ENCODE results near the gene ITPKB. TPM values are rescaled to one million over a fixed set of nuclear protein-coding genes. Genes with fewer than 3 reads are reported as not detected.

The ITPKB gene
- polyA plus RNA-seq, 1 experiment: 2.8 TPM

DNA sequence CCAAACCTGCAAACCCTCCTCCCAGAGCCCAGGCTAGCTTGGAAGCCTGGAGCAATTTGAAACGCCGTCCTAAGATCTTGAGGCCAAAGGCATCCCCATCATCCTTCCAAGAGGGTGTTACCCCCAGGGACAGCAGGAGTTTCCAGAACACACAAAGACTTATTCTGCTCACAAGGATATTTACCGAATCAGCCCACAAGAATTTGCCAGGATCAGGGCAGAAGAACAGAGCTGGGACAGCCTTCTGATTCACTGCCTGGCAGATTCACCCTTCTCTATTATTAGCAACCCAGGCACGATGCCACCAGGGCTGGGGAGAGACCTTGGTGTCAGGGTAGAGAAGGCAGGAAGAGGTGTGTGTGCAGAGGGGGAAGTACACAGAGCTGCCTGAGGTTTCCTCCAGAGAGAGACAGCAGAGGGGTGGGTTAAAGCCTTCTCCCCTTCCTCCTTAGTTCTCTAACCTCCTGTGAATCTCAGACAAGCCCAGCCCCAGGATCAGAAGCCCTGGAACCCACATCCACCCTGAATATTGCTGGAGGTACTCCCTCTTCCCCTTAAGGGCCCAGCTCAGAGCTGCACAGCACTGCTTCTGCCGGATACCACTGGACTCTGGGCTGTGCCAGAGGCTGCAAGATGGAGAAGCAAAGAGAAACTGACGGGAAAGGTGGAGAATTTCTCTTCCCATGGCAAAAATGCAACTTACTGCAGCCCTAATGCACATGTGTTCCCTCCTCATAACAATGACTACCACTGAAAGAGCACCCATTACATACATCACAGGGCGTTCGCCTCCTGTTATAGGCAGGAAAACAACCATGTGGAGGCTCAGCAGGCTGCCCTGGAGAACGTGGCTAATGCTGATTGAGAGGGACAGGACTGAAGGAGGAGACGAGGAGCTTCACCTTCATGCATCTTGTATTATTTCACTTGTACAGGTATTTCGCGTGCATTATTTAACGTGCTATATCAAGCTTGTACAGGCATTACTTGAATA is 61.8 kb downstream of the ITPKB start:
- H3K27me3 ChIP-seq (ENCODE audit: control insufficient read depth, insufficient read depth, low read length): peaks cover 3% of the 10 kb centered on the region
- no peak overlapping the region for H3K4me3 ChIP-seq (ENCODE audit: low read depth, low read length)
- ChIA-PET POLR2A (interaction anchor here (0.6 kb wide), 1 partner anchor 13 kb away, joined by 3 read pairs; no protein-coding TSS in a partner anchor), CTCF (no interaction called here)
- no peak for DNase-seq (ENCODE audit: low read depth, low spot score)
- TF ChIP-seq, protein P1, sequence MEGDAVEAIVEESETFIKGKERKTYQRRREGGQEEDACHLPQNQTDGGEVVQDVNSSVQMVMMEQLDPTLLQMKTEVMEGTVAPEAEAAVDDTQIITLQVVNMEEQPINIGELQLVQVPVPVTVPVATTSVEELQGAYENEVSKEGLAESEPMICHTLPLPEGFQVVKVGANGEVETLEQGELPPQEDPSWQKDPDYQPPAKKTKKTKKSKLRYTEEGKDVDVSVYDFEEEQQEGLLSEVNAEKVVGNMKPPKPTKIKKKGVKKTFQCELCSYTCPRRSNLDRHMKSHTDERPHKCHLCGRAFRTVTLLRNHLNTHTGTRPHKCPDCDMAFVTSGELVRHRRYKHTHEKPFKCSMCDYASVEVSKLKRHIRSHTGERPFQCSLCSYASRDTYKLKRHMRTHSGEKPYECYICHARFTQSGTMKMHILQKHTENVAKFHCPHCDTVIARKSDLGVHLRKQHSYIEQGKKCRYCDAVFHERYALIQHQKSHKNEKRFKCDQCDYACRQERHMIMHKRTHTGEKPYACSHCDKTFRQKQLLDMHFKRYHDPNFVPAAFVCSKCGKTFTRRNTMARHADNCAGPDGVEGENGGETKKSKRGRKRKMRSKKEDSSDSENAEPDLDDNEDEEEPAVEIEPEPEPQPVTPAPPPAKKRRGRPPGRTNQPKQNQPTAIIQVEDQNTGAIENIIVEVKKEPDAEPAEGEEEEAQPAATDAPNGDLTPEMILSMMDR (IDR thresholded peaks at IDR 0.05; ENCODE audit: low read depth, low read length): no peak
- H3K27ac ChIP-seq (ENCODE audit: low read depth, low read length): peak overlapping the region; percentile 66
- H3K9me3 ChIP-seq (ENCODE audit: control insufficient read depth, insufficient read depth, low read length): no peaks in the 10 kb centered on the region

DNA sequence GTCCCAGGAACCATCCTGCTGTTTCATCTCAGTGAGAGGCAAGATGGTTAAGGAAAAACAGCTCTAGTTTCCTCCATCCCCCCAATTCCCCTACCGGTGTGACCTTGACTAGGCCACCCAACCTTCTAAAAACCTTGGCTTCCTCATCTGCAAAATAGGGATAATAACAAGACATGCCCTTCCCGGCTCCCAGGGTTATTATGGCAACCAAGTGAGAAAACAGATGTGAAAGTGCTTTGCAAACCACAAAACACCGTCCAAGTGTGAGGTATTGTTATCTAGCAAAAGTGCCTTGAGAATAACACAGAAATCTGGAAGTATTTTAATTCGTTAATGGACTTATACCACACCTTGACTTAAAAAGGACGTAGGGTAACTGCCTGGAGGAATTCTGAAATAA is 62.7 kb downstream of the ITPKB start:
- POLR2A ChIA-PET: interaction anchor here (0.6 kb wide), 1 partner anchor 12 kb away, joined by 3 read pairs; no protein-coding TSS in a partner anchor
- H3K27me3 ChIP-seq (ENCODE audit: control insufficient read depth, insufficient read depth, low read length): no peaks in the 10 kb centered on the region
- CTCF ChIA-PET: no interaction called here
- H3K27ac ChIP-seq (ENCODE audit: low read depth, low read length): no peak overlapping the region
- H3K4me3 ChIP-seq (ENCODE audit: low read depth, low read length): no peak overlapping the region
- TF ChIP-seq, protein P1 (IDR thresholded peaks at IDR 0.05; ENCODE audit: low read depth, low read length): no peak
- DNase-seq (ENCODE audit: low read depth, low spot score): no peak
- H3K9me3 ChIP-seq (ENCODE audit: control insufficient read depth, insufficient read depth, low read length): no peaks in the 10 kb centered on the region

DNA sequence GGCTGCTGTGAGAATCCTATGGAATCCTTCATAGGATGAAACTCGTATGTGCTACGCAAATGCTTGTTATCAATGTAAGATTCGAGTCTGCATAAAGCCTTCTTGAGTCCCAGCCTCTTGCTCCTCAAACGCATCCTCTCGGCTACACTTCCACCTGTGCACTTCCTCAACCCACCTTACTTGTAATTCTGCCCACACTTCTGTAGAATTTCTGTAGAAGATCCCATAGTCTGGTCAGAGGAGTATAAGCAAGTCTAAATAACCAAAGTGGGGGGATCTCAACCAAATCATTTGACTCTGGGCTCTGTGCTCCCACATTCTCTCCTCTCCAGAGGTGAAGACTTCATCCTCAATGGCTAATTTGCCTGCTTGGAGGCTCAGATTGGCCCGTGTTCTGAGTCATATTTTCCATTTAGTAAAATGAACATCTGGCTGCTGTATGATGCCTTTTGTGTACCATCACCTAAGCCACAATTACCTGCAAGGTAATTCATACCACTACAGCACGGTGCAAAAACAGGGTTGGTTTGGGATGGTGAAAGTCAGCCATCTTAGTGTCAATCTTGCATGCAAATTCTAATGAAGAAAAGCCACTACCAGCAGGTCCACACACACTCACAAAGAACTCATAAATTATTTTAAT is 63.2 kb downstream of the ITPKB start:
- no peak overlapping the region for H3K27ac ChIP-seq (ENCODE audit: low read depth, low read length)
- POLR2A ChIA-PET: no interaction called here
- DNase-seq (ENCODE audit: low read depth, low spot score): no peak
- H3K27me3 ChIP-seq (ENCODE audit: control insufficient read depth, insufficient read depth, low read length): no peaks in the 10 kb centered on the region
- no peak overlapping the region for H3K4me3 ChIP-seq (ENCODE audit: low read depth, low read length)
- no peaks in the 10 kb centered on the region for H3K9me3 ChIP-seq (ENCODE audit: control insufficient read depth, insufficient read depth, low read length)
- TF ChIP-seq, protein P1 (IDR thresholded peaks at IDR 0.05; ENCODE audit: low read depth, low read length): no peak
- CTCF ChIA-PET: no interaction called here

DNA sequence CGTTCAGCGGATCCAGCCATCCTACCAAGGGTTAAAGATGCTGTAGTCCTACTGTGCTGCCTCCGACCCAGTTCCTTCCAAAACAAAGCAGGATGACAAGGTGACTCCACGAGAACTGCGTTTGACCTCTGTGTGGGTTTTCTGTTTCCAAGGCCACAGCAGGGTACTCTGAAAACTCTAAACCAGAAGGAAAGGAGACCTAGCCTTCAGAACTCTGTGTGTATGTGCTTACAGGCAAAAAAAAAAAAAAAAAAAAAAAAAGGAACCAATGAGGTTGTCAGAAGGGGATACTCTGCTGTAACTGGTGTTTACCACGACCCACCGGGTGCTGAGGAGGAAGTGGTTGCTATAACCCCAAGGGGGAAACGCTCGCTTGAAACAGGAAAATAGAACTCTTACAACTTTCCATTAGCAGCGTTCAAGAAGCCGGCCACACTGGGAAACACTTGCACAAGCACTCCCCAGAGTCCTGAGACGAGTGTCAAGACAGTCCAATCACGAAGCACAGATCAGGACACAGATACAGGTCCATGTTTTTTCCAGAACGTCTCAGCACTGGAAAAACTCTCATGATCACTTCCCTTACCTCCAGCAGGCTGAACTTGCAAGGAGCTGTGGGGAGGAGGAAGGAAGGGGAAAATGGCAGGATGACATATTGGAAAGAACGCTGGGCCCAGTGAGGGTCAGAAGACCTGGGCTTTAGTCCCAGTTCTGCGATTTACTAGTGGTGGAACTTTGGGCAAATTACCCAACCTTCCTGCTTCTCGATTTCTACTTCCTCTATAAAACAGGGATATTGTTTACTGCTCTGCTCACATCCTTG is 64.0 kb downstream of the ITPKB start:
- DNase-seq (ENCODE audit: low read depth, low spot score): no peak
- ChIA-PET POLR2A (no interaction called here), CTCF (no interaction called here)
- Histone ChIP-seq H3K9me3 (ENCODE audit: control insufficient read depth, insufficient read depth, low read length) (no peaks in the 10 kb centered on the region), H3K27me3 (ENCODE audit: control insufficient read depth, insufficient read depth, low read length) (no peaks in the 10 kb centered on the region), H3K27ac (ENCODE audit: low read depth, low read length) (no peak overlapping the region), H3K4me3 (ENCODE audit: low read depth, low read length) (no peak overlapping the region)
- TF ChIP-seq, protein P1 (IDR thresholded peaks at IDR 0.05; ENCODE audit: low read depth, low read length): no peak
